Ovary (tissue), 3 donors: ENCODE data around the gene TSFM.

Experiments used
- EP300 ChIP-seq: sonication (generic); formaldehyde crosslinking; IDR thresholded peaks from one replicate; pipeline ENCODE4 v1.6.1; 2017; ENCODE audit warnings: antibody characterized with exemption
- POLR2A ChIP-seq: fragments of 450-650 bp; IDR thresholded peaks from one replicate; pipeline ENCODE4 v1.6.1; 2017; ENCODE audit warnings: antibody characterized with exemption, mild to moderate bottlenecking, moderate library complexity
- TF ChIP-seq, protein P1 (sequence below), 3 donors: fragments of 450-650 bp in 2 of 3; fragments of 200-600 bp in 1 of 3; IDR thresholded peaks; one replicate each; pipeline versions ENCODE4 v1.5.1 to v1.8.0; 2016 to 2022; ENCODE audit warnings: antibody characterized with exemption in 3 of 3, mild to moderate bottlenecking in 1 of 3
- donor health status: DM: no; HTN: no; CAD: no.

DNA sequence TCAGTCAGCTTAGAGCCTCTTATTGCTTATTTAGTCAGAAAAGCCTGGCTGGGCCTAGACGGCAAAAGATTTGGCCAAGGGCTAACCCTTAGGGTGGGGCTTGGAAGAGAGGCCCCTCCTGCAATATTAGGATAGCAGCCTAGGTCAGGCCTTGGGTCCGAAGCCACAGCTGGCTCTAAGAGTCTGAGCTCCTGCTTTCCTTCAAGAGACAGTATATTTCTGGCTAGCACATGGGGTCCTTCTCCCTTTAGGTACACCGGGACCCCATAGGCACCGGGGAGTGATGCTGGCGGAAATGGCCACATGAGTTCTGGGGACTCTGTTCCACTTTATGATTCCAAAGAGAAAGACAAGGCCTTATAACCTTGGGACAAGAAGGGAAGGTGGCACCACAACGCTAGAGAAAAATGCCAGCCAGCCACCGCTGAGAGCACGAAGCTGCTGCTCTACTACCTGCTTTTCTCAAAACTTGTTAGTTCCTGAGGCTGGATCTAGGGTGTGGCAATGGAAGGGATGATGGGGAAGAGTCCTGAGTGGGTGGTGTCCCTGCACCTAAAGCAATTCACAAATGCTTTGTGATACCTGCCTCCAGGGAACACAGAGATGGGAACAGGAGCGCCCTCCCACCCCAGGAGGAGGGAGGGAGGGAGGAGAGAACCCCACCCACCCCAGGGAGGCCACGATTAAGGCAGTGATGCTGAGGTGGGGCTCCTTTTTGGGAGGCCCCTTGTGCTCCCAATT lies 39.1 kb downstream of the TSFM start:
- TF ChIP-seq, protein P1, sequence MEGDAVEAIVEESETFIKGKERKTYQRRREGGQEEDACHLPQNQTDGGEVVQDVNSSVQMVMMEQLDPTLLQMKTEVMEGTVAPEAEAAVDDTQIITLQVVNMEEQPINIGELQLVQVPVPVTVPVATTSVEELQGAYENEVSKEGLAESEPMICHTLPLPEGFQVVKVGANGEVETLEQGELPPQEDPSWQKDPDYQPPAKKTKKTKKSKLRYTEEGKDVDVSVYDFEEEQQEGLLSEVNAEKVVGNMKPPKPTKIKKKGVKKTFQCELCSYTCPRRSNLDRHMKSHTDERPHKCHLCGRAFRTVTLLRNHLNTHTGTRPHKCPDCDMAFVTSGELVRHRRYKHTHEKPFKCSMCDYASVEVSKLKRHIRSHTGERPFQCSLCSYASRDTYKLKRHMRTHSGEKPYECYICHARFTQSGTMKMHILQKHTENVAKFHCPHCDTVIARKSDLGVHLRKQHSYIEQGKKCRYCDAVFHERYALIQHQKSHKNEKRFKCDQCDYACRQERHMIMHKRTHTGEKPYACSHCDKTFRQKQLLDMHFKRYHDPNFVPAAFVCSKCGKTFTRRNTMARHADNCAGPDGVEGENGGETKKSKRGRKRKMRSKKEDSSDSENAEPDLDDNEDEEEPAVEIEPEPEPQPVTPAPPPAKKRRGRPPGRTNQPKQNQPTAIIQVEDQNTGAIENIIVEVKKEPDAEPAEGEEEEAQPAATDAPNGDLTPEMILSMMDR (IDR thresholded peaks at IDR 0.05), result no peak
- TF ChIP-seq EP300 (no peak), POLR2A (no peak)
